Muscle layer of duodenum (tissue), 2 donors: ENCODE measurements around the gene WDR35.

Source experiments
- H3K27ac ChIP-seq: one replicate; pipeline ENCODE4 v1.7.0; 2013; ENCODE audit warnings: mild to moderate bottlenecking, low read length
- H3K27me3 ChIP-seq: one replicate; pipeline ENCODE4 v1.7.0; 2013; ENCODE audit warnings: low read depth, mild to moderate bottlenecking, control low read depth, low read length
- H3K36me3 ChIP-seq, 2 donors: one replicate each; pipeline ENCODE4 v1.7.0; 2013; ENCODE audit warnings: low read length in 2 of 2, control low read depth in 1 of 2, mild to moderate bottlenecking in 1 of 2; ENCODE audit not compliant: insufficient read depth in 2 of 2, control insufficient read depth in 1 of 2
- H3K4me1 ChIP-seq, 2 donors: one replicate each; pipeline ENCODE4 v1.7.0; 2013; ENCODE audit warnings: low read length in 2 of 2, mild to moderate bottlenecking in 2 of 2, control low read depth in 1 of 2, moderate library complexity in 1 of 2; ENCODE audit not compliant: insufficient read depth in 2 of 2, control insufficient read depth in 1 of 2
- H3K4me3 ChIP-seq, 2 donors: one replicate each; pipeline ENCODE4 v1.7.0; 2013; ENCODE audit warnings: low read length in 2 of 2, low read depth in 1 of 2, mild to moderate bottlenecking in 1 of 2
- H3K9me3 ChIP-seq, 2 donors: one replicate each; pipeline ENCODE4 v1.7.0; 2013; ENCODE audit warnings: low read length in 2 of 2, control low read depth in 1 of 2, mild to moderate bottlenecking in 1 of 2; ENCODE audit not compliant: control insufficient read depth in 1 of 2
- donor health status: healthy.

WDR35 gene

DNA sequence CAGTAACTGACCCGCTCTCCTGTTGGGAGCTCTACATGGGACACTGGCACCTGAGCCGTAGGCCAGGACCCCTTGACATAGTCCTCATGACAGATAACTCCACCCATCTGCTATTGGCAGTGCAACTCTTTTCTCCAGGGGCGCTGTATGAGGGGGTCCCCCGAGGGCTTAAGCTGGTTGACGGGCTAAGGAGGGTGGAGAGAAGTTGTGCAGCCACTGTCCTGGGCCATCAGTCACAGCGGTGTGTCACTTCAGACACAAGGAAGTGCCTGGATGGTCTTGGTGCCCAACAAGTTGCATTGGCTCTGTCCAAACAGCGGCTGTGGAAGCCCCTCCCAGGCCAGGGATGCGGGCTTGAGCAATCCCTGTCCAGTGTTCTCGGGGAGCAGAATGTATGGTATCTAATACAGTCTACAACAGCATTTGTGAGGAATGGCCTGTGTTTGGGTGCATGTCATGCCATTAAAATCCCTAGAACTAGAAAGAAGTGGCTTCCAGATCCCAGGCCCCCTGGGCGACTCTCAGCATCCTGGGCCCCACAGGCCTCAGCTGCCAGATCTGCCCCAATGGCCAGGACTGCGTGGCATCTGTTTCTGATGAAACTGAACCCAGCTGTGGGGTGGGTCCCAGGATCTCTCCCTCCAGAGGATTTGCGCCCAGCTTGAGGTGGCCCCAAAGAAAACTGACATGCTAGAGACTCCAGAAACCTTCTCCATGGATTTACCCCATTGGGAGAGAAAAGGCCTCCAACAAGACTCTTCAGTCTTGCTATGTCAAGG is 111.4 kb downstream of the WDR35 start:
- no peak overlapping the region for H3K4me3 ChIP-seq
- H3K4me1 ChIP-seq: no peaks in the 10 kb centered on the region
- no peaks in the 10 kb centered on the region for H3K9me3 ChIP-seq
- no peaks in the 10 kb centered on the region for H3K36me3 ChIP-seq
- H3K27me3 ChIP-seq: no peaks in the 10 kb centered on the region
- H3K27ac ChIP-seq: no peak overlapping the region

- H3K27ac ChIP-seq: no peak overlapping the region
- H3K27me3 ChIP-seq: no peaks in the 10 kb centered on the region
Observed at GRCh38 chr2:19876751-19877150, 113.2 kb downstream of the WDR35 start.

GRCh38 chr2:19875280-19875679 is 114.6 kb downstream of the WDR35 start:
- Histone ChIP-seq H3K27me3 (no peaks in the 10 kb centered on the region), H3K4me3 (no peak overlapping the region), H3K4me1 (no peaks in the 10 kb centered on the region), H3K9me3 (no peaks in the 10 kb centered on the region), H3K27ac (no peak overlapping the region), H3K36me3 (no peaks in the 10 kb centered on the region)

More at GRCh38 chr2:19876751-19877150, 113.2 kb downstream of the WDR35 start:
- H3K4me1 ChIP-seq: no peaks in the 10 kb centered on the region
- no peaks in the 10 kb centered on the region for H3K36me3 ChIP-seq
- no peak overlapping the region for H3K4me3 ChIP-seq
- H3K9me3 ChIP-seq: no peaks in the 10 kb centered on the region

DNA sequence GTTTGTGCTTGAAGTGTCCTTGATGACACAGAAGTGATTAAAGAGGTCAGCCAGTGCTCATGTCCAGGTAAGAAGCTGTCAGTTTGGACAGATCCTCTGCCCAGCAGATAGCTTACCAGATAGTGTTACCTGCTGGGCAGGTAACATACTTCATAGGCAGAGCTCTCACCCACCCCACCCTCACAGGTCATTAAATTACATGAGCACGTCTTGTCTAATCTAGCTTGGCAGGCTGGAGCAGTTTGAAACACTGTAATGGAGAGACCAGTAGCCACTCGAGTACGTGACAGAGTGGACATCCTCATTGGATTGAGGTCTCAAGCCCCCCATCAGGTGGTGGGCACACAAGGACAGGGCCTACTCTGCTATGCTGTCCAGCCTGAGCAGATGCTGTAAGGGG is 115.2 kb downstream of the WDR35 start:
- no peak overlapping the region for H3K27ac ChIP-seq
- no peak overlapping the region for H3K4me3 ChIP-seq
- H3K4me1 ChIP-seq: no peaks in the 10 kb centered on the region

GRCh38 chr2:19873014-19873413 is 116.9 kb downstream of the WDR35 start:
- no peaks in the 10 kb centered on the region for H3K36me3 ChIP-seq
- no peak overlapping the region for H3K27ac ChIP-seq
- H3K4me1 ChIP-seq: peaks cover 0 to 5% of the 10 kb centered on the region in 2 donors
- no peaks in the 10 kb centered on the region for H3K27me3 ChIP-seq
- H3K9me3 ChIP-seq: no peaks in the 10 kb centered on the region
- H3K4me3 ChIP-seq: no peak overlapping the region

More for the DNA sequence above, 115.2 kb downstream of the WDR35 start:
- H3K27me3 ChIP-seq: no peaks in the 10 kb centered on the region
- no peaks in the 10 kb centered on the region for H3K36me3 ChIP-seq
- no peaks in the 10 kb centered on the region for H3K9me3 ChIP-seq

DNA sequence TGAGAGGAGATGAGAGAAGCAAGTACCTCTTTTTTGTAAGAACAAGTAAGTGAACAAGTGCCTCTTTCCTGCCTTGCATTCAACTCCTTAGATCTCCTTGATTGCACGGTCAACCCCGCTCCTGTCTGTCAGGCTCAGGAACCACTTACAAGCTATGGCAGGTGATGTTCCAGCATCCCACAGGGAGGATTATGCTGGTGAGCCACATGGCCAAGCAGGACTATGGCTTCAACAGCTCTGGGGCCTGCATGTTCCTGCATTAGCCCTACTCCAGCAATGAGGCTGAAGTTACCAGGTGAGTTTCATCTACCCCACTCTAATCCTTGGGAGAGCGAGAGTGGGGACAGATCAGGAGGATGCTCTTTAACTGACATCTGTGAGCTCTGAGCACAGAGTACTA is 117.6 kb downstream of the WDR35 start:
- Histone ChIP-seq H3K27me3 (no peaks in the 10 kb centered on the region), H3K4me3 (no peak overlapping the region), H3K4me1 (peaks cover 0 to 5% of the 10 kb centered on the region in 2 donors), H3K27ac (no peak overlapping the region), H3K9me3 (no peaks in the 10 kb centered on the region), H3K36me3 (no peaks in the 10 kb centered on the region)

GRCh38 chr2:19871836-19872235 is 118.1 kb downstream of the WDR35 start:
- peaks cover 0 to 5% of the 10 kb centered on the region in 2 donors for H3K4me1 ChIP-seq
- no peaks in the 10 kb centered on the region for H3K36me3 ChIP-seq
- no peaks in the 10 kb centered on the region for H3K27me3 ChIP-seq
- no peak overlapping the region for H3K27ac ChIP-seq
- no peaks in the 10 kb centered on the region for H3K9me3 ChIP-seq
- no peak overlapping the region for H3K4me3 ChIP-seq

- Histone ChIP-seq H3K4me1 (peaks cover 0 to 5% of the 10 kb centered on the region in 2 donors), H3K4me3 (no peak overlapping the region), H3K36me3 (no peaks in the 10 kb centered on the region), H3K9me3 (no peaks in the 10 kb centered on the region), H3K27me3 (no peaks in the 10 kb centered on the region), H3K27ac (no peak overlapping the region)
Observed at GRCh38 chr2:19870792-19871191, 119.1 kb downstream of the WDR35 start.

DNA sequence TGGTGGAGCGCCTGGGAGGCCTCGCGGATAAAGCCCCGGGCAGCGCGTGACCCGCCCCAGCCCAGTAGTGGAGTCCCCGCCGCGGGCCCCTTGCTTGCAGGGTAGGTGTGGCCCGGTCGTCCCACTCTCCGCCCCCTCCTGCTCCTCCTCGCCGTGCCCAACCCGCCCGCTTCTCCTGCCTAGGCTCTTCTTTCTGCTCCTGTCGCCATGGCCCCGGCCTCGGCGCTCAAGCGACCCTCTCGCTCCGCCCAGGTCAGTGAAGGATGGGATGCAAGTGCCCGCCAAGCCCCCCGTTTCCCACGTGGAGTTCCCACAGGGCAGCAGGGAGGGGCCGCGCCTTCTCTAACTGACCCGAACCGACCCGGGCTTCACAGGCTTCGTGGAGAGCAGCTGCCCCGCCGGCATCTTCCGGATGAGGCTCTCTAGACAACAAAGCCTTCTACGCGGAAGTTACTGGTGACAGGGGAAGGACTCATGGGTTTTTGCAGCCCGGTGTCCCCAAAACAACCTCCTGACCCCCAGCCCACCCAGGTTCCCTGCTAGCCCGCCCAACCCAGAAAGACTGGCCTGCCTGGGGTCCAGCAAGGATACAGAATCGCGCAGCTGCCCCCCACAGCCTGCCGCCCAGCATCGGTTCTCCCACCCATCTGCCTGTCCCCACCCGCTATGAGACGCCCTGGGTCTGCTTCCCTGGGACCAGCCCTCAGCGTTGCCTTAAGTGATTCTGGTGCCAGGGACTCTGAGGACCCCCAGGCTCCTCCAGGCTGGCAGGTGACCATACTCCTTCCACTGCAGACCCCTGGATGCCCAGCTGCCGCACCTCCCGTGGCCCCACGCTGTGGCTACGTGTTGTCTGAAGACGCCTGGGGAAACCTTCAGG is 121.0 kb downstream of the WDR35 start:
- H3K4me1 ChIP-seq: peaks cover 0 to 5% of the 10 kb centered on the region in 2 donors
- no peaks in the 10 kb centered on the region for H3K27me3 ChIP-seq
- peak overlapping the region; percentile 44 to 72 for H3K4me3 ChIP-seq
- H3K27ac ChIP-seq: no peak overlapping the region
- no peaks in the 10 kb centered on the region for H3K36me3 ChIP-seq
- no peaks in the 10 kb centered on the region for H3K9me3 ChIP-seq

GRCh38 chr2:19868224-19868623 is 121.7 kb downstream of the WDR35 start:
- H3K4me3 ChIP-seq: peak overlapping the region; percentile 44 to 72

GRCh38 chr2:19866771-19867170 is 123.1 kb downstream of the WDR35 start:
- H3K4me3 ChIP-seq: no peak overlapping the region
- H3K27ac ChIP-seq: no peak overlapping the region
- H3K27me3 ChIP-seq: no peaks in the 10 kb centered on the region
- H3K9me3 ChIP-seq: no peaks in the 10 kb centered on the region
- peaks cover 3 to 11% of the 10 kb centered on the region in 2 donors for H3K4me1 ChIP-seq
- no peaks in the 10 kb centered on the region for H3K36me3 ChIP-seq

More at GRCh38 chr2:19868224-19868623, 121.7 kb downstream of the WDR35 start:
- Histone ChIP-seq H3K4me1 (peaks cover 3 to 11% of the 10 kb centered on the region in 2 donors), H3K36me3 (no peaks in the 10 kb centered on the region), H3K27ac (no peak overlapping the region), H3K27me3 (no peaks in the 10 kb centered on the region), H3K9me3 (no peaks in the 10 kb centered on the region)
